Spinal cord (tissue), 10 donors: ENCODE results near the gene ALDH8A1. TPM values are rescaled to one million over a fixed set of nuclear protein-coding genes. Genes with fewer than 3 reads are reported as not detected.

Experiments
- DNase-seq, 6 donors: peaks; one replicate each; pipeline versions ENCODE4 v3.0.0 to v3.0.0-alpha.2; 2013 to 2015; ENCODE audit warnings: low spot score in 6 of 6, low read depth in 4 of 6
- H3K27ac ChIP-seq: one replicate; pipeline ENCODE4 v1.5.1; 2013; ENCODE audit warnings: low read depth, low read length, control low read depth
- H3K27me3 ChIP-seq: one replicate; pipeline ENCODE4 v1.6.1; 2013; ENCODE audit warnings: low read length; ENCODE audit not compliant: control insufficient read depth, insufficient read depth
- H3K36me3 ChIP-seq: one replicate; pipeline ENCODE4 v1.6.1; 2013; ENCODE audit warnings: low read length; ENCODE audit not compliant: control insufficient read depth, insufficient read depth
- H3K4me1 ChIP-seq: one replicate; pipeline ENCODE4 v1.6.1; 2013; ENCODE audit warnings: low read length; ENCODE audit not compliant: control insufficient read depth, insufficient read depth
- H3K4me3 ChIP-seq: one replicate; pipeline ENCODE4 v1.5.1; 2013; ENCODE audit warnings: low read depth, low read length, control low read depth
- H3K9me3 ChIP-seq: one replicate; pipeline ENCODE4 v1.6.1; 2013; ENCODE audit warnings: low read length; ENCODE audit not compliant: control insufficient read depth, insufficient read depth
- WGBS: methylation state at CpG from one replicate; pipeline ENCODE4 v1.1.5; 2013; ENCODE audit warnings: missing lambda C conversion rate; ENCODE audit not compliant: insufficient coverage; 5-methylcytosine and 5-hydroxymethylcytosine counted together
- long read RNA-seq, 4 donors: transcript quantifications; one replicate each; lab custom pipeline, GENCODE V29; 2026
- polyA plus RNA-seq, 2 donors: library from polyadenylated mRNA; unstranded; fragments of 120-200 nt; gene quantifications; one replicate each; pipeline ENCODE4 v1.2.1, GENCODE V29; 2013; ENCODE audit not compliant: insufficient read length in 2 of 2
- total RNA-seq, 2 donors: library from RNA; depleted of rRNA in 1 of 2; stranded (reverse); fragments of 120-200 nt in 1 of 2; fragments of >200 nt in 1 of 2; gene quantifications; one replicate each; pipeline versions ENCODE4 v1.2.3 to v1.2.4, GENCODE V29; 2013 to 2014
- donor health status: healthy.

Gene ALDH8A1
- total RNA-seq: 1 to 10 TPM; 1.1 to 1.8 TPM
- 1 to 10 TPM; 1.5 to 3.0 TPM for polyA plus RNA-seq
- long read RNA-seq, donor 1: 0 reads
- long read RNA-seq, donor 2: 0 reads
- long read RNA-seq, donor 3: 0 reads
- long read RNA-seq, donor 4: 0 reads

- Histone ChIP-seq H3K9me3 (no peaks in the 10 kb centered on the region), H3K36me3 (no peaks in the 10 kb centered on the region), H3K27ac (no peak within 1 kb of the TSS), H3K27me3 (no peaks in the 10 kb centered on the region), H3K4me1 (no peaks in the 10 kb centered on the region), H3K4me3 (no peak within 1 kb of the TSS)
- no peak for DNase-seq
- WGBS: 69% methylated on average over 2 of the region's 4 CpGs
Observed at GRCh38 chr6:134949927-134950326, at the start of gene ALDH8A1. Gene ALDH8A1 (minus strand): TSS chr6:134950101. CDS start chr6:134950053, 48 bp downstream.

GRCh38 chr6:134999107-134999506, 49.2 kb upstream of the ALDH8A1 start:
- H3K9me3 ChIP-seq: no peaks in the 10 kb centered on the region
- no peak for DNase-seq
- H3K27ac ChIP-seq: no peak overlapping the region
- no peaks in the 10 kb centered on the region for H3K36me3 ChIP-seq
- no CpG with 5 or more reads among the region's 1 CpG for WGBS
- no peaks in the 10 kb centered on the region for H3K27me3 ChIP-seq
- no peak overlapping the region for H3K4me3 ChIP-seq
- no peaks in the 10 kb centered on the region for H3K4me1 ChIP-seq

GRCh38 chr6:134997133-134997995, 47.5 kb upstream of the ALDH8A1 start:
- H3K4me1 ChIP-seq: no peaks in the 10 kb centered on the region
- no peak for DNase-seq
- 97% methylated on average over 4 of the region's 9 CpGs for WGBS
- no peak overlapping the region for H3K27ac ChIP-seq
- H3K36me3 ChIP-seq: no peaks in the 10 kb centered on the region
- H3K27me3 ChIP-seq: no peaks in the 10 kb centered on the region
- no peak overlapping the region for H3K4me3 ChIP-seq
- H3K9me3 ChIP-seq: no peaks in the 10 kb centered on the region

- no CpG with 5 or more reads among the region's 1 CpG for WGBS
Observed at GRCh38 chr6:134995536-134995935, 45.6 kb upstream of the ALDH8A1 start.

GRCh38 chr6:134994431-134994830, 44.5 kb upstream of the ALDH8A1 start:
- Histone ChIP-seq H3K4me1 (no peaks in the 10 kb centered on the region), H3K27me3 (no peaks in the 10 kb centered on the region), H3K27ac (no peak overlapping the region), H3K9me3 (no peaks in the 10 kb centered on the region), H3K36me3 (peaks cover 5% of the 10 kb centered on the region), H3K4me3 (no peak overlapping the region)
- no peak for DNase-seq

More at GRCh38 chr6:134995536-134995935, 45.6 kb upstream of the ALDH8A1 start:
- DNase-seq: no peak
- H3K9me3 ChIP-seq: no peaks in the 10 kb centered on the region
- H3K4me3 ChIP-seq: no peak overlapping the region
- H3K36me3 ChIP-seq: peaks cover 2% of the 10 kb centered on the region
- no peak overlapping the region for H3K27ac ChIP-seq
- H3K4me1 ChIP-seq: no peaks in the 10 kb centered on the region
- H3K27me3 ChIP-seq: no peaks in the 10 kb centered on the region

GRCh38 chr6:134992155-134992554, 42.3 kb upstream of the ALDH8A1 start:
- H3K9me3 ChIP-seq: no peaks in the 10 kb centered on the region
- no peak overlapping the region for H3K27ac ChIP-seq
- 100% methylated on average over 4 of the region's 6 CpGs for WGBS
- H3K4me3 ChIP-seq: no peak overlapping the region
- peaks cover 5% of the 10 kb centered on the region for H3K36me3 ChIP-seq
- H3K4me1 ChIP-seq: no peaks in the 10 kb centered on the region
- no peaks in the 10 kb centered on the region for H3K27me3 ChIP-seq
- no peak for DNase-seq

GRCh38 chr6:134990262-134990661, 40.4 kb upstream of the ALDH8A1 start:
- no peaks in the 10 kb centered on the region for H3K4me1 ChIP-seq
- H3K9me3 ChIP-seq: no peaks in the 10 kb centered on the region
- no peak for DNase-seq
- H3K4me3 ChIP-seq: no peak overlapping the region
- no CpG with 5 or more reads among the region's 3 CpGs for WGBS
- no peaks in the 10 kb centered on the region for H3K27me3 ChIP-seq
- peaks cover 5% of the 10 kb centered on the region for H3K36me3 ChIP-seq
- no peak overlapping the region for H3K27ac ChIP-seq

- no peak for DNase-seq
- H3K36me3 ChIP-seq: peaks cover 7% of the 10 kb centered on the region
- 33% methylated on average over 1 of the region's 1 CpG for WGBS
- H3K4me1 ChIP-seq: no peaks in the 10 kb centered on the region
- H3K9me3 ChIP-seq: no peaks in the 10 kb centered on the region
- no peak overlapping the region for H3K4me3 ChIP-seq
- H3K27me3 ChIP-seq: no peaks in the 10 kb centered on the region
- no peak overlapping the region for H3K27ac ChIP-seq
Observed at GRCh38 chr6:134984821-134985220, 34.9 kb upstream of the ALDH8A1 start.

GRCh38 chr6:134983823-134984222, 33.9 kb upstream of the ALDH8A1 start:
- DNase-seq: no peak
- no peaks in the 10 kb centered on the region for H3K27me3 ChIP-seq
- peaks cover 7% of the 10 kb centered on the region for H3K36me3 ChIP-seq
- H3K4me1 ChIP-seq: no peaks in the 10 kb centered on the region
- 90% methylated on average over 2 of the region's 2 CpGs for WGBS
- no peak overlapping the region for H3K27ac ChIP-seq
- H3K9me3 ChIP-seq: no peaks in the 10 kb centered on the region
- H3K4me3 ChIP-seq: no peak overlapping the region

- no peak for DNase-seq
- H3K9me3 ChIP-seq: no peaks in the 10 kb centered on the region
- H3K4me1 ChIP-seq: no peaks in the 10 kb centered on the region
- WGBS: 93% methylated on average over 2 of the region's 3 CpGs
- H3K27ac ChIP-seq: no peak overlapping the region
- no peaks in the 10 kb centered on the region for H3K27me3 ChIP-seq
- peaks cover 7% of the 10 kb centered on the region for H3K36me3 ChIP-seq
- no peak overlapping the region for H3K4me3 ChIP-seq
Observed at GRCh38 chr6:134982161-134982560, 32.3 kb upstream of the ALDH8A1 start.
